ENCODE measurements around the gene DPP9.

DNA sequence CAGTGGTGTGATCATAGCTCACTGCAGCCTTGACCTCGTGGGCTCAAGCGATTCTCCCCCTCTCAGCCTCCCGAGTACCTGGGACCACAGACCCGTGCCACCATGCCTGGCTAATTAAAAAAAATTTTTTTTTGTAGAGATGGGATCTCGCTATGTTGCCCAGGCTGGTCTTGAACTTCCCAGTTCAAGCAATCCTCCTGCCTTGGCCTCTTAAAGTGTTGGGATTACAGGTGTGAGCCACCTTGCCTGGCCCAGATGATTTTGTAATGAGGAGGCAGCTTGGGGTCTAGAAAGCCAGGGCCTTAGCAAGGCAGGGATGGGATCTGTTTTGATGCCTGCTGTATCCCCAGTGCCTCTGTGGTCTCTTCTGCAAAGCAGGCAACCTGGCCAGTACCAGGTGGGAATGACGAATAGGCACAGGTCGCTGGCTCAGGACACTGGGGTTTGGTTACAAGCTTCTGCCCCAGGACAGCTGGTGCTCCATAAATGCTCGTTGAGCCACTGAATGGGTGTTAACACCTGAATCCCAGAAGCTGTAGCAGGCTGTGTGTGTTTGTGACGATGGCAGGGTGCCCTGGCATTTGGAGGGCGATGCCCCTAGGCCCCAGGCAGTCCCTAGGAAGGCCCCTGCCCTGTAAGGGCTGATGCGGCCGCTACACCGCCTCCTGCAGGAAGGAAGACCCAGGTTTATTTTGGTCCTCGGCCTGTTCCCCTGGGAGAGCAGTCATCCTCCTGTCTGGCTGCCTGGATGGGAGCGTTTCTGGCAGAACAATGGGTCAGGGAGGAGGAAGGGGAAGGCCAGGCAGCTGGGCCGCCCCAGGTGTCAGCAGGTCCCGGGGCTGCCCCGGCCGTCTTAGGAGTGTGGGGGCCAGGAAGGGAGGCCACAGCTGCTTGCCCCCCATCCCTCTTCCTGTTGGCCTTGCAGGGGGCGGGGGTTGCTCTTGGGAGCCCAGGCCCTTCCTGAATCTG is 75.7 kb downstream of the DPP9 start:
- TF ChIP-seq, protein P1, sequence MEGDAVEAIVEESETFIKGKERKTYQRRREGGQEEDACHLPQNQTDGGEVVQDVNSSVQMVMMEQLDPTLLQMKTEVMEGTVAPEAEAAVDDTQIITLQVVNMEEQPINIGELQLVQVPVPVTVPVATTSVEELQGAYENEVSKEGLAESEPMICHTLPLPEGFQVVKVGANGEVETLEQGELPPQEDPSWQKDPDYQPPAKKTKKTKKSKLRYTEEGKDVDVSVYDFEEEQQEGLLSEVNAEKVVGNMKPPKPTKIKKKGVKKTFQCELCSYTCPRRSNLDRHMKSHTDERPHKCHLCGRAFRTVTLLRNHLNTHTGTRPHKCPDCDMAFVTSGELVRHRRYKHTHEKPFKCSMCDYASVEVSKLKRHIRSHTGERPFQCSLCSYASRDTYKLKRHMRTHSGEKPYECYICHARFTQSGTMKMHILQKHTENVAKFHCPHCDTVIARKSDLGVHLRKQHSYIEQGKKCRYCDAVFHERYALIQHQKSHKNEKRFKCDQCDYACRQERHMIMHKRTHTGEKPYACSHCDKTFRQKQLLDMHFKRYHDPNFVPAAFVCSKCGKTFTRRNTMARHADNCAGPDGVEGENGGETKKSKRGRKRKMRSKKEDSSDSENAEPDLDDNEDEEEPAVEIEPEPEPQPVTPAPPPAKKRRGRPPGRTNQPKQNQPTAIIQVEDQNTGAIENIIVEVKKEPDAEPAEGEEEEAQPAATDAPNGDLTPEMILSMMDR (conservative IDR thresholded peaks at IDR 0.05 in 1 of 2, IDR thresholded peaks at IDR 0.05 in 1 of 2; ENCODE audit: low read depth in 1 of 2, low read length in 2 of 2), result no peak
- TF ChIP-seq EZH2 (IDR thresholded peaks at IDR 0.05; ENCODE audit: low read length, missing control alignments), result no peak
